Chondrocyte (in vitro differentiated cells): ENCODE data around the gene SLIT3. TPM values are rescaled to one million over a fixed set of nuclear protein-coding genes. Genes with fewer than 3 reads are reported as not detected.

Source experiments
- DNase-seq: peaks from one replicate; pipeline ENCODE4 v3.0.0; 2021; ENCODE audit warnings: mixed read lengths, low spot score
- H3K27ac Mint-ChIP-seq: one replicate; pipeline ENCODE4 v1.8.0; 2021; ENCODE audit warnings: mild to moderate bottlenecking, moderate library complexity, mixed read lengths; ENCODE audit not compliant: unreplicated experiment
- H3K27me3 Mint-ChIP-seq: 2 replicates; pipeline ENCODE4 v1.8.0; 2021; ENCODE audit warnings: low read depth, mixed read lengths
- H3K36me3 Mint-ChIP-seq: 2 replicates; pipeline ENCODE4 v1.8.0; 2021; ENCODE audit warnings: low read depth, mixed read lengths
- H3K4me1 Mint-ChIP-seq: 2 replicates; pipeline ENCODE4 v1.8.0; 2021; ENCODE audit warnings: low read depth, mild to moderate bottlenecking, mixed read lengths
- H3K4me3 Mint-ChIP-seq: one replicate; pipeline ENCODE4 v1.8.0; 2021; ENCODE audit warnings: mild to moderate bottlenecking, moderate library complexity, mixed read lengths; ENCODE audit not compliant: unreplicated experiment
- H3K9me3 Mint-ChIP-seq: 2 replicates; pipeline ENCODE4 v1.8.0; 2021; ENCODE audit warnings: low read depth, mixed read lengths
- CTCF ChIP-seq: fragments of 200-600 bp; sonication (generic); IDR thresholded peaks from 2 replicates; pipeline ENCODE4 v1.5.0; 2021; ENCODE audit warnings: antibody characterized with exemption, mild to moderate bottlenecking, moderate library complexity
- total RNA-seq: library from RNA; stranded (reverse); gene quantifications from 3 replicates; pipeline ENCODE4 v1.2.1, GENCODE V29; 2021

Gene SLIT3
- total RNA-seq, 1 donor from 2014 or later, result 116 TPM

DNA sequence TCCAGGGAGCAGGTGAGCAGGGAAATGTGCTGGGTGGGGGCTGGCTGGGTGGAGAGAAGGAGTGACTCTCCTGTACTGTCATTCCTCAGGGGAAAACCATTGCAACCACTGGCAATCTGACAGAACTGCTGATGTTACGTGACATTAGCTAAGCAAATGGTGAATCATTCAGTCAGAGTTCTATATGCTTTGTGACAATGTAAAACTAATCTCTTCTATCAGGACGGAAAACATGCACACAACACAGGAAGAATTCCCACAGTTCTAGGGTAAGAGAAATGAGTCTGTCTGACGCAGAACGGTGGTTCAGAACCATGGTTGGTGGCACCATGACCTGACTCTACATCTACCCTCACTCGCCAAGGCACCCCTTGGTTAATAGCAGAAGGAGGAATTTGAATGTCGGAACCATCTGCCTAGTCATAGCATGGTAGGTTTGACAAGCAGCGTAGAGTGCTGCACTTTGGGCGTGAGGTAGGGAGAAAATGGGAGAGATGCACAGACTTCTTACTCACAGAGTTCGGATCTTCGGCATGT, 478.1 kb downstream of the SLIT3 start:
- H3K4me1 Mint-ChIP-seq, result peaks cover 14% of the 10 kb centered on the region
- TF ChIP-seq CTCF, result no peak
- peaks cover 15% of the 10 kb centered on the region for H3K36me3 Mint-ChIP-seq
- H3K9me3 Mint-ChIP-seq, result no peaks in the 10 kb centered on the region
- DNase-seq, result no peak
- no peak overlapping the region for H3K27ac Mint-ChIP-seq
- H3K27me3 Mint-ChIP-seq, result no peaks in the 10 kb centered on the region
- no peak overlapping the region for H3K4me3 Mint-ChIP-seq

DNA sequence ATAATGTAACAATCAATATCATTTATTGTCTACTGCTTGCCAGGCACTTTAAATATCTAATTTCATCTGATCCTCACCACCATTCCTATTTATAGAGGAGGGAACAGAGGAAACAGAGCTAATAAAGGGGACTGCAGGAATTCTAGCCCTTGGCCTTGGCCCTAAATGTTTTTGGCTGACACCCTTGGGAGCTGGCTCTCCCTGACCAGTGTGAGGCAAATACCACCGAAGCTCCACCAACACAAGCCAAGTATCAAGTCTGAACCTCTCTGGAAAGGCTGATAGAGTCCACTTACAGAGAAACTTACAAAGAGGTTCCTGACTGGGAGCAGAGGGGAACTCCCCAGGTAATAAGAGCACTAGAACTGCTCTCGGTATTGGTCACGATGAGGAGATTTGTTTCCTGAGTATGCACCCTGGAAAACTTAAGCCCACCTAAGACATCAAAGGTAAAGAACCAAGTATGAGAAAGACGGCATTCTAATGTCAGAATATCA, 478.6 kb downstream of the SLIT3 start:
- DNase-seq, result no peak
- Mint-ChIP-seq H3K9me3 (no peaks in the 10 kb centered on the region), H3K4me1 (peaks cover 14% of the 10 kb centered on the region), H3K4me3 (no peak overlapping the region), H3K36me3 (peaks cover 15% of the 10 kb centered on the region), H3K27me3 (no peaks in the 10 kb centered on the region), H3K27ac (no peak overlapping the region)
- no peak for TF ChIP-seq CTCF

- Mint-ChIP-seq H3K4me3 (no peak overlapping the region), H3K27ac (no peak overlapping the region), H3K27me3 (no peaks in the 10 kb centered on the region), H3K36me3 (peaks cover 15% of the 10 kb centered on the region), H3K4me1 (peaks cover 14% of the 10 kb centered on the region), H3K9me3 (no peaks in the 10 kb centered on the region)
- no peak for DNase-seq
- no peak for TF ChIP-seq CTCF
Observed at GRCh38 chr5:168820874-168821273, 480.1 kb downstream of the SLIT3 start.

DNA sequence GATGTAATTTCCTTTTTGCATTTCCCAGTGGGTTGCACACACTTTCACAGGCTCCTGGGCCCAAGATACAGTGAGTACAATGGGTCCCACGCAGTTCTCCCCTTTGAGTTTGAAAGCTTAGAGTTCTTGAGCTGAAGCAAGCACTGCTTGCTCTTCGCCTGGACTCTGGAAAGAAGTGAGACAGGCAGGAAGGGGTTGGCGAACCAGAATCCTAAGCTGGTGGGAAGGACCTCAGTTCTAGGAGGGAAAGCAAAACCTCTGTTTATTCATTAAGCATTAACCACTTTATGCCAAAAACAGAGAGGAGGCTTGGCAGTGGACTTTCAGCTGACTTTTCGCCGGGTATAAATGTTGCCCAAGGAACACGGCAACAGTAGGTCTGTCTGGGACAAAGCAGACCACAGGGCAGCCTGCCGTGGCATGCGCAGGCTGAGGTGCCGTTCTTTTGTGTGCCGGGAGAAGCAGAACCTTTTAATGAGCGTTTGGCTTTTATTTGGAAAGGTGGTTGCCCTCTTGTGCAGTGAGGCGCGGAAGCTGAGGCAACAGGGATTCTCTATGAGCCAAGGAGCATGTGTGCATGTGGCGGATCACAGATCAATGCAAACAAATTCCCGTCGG, 481.8 kb downstream of the SLIT3 start:
- Mint-ChIP-seq H3K27ac (no peak overlapping the region), H3K36me3 (peaks cover 28% of the 10 kb centered on the region), H3K4me1 (peaks cover 14% of the 10 kb centered on the region), H3K4me3 (no peak overlapping the region), H3K27me3 (no peaks in the 10 kb centered on the region), H3K9me3 (no peaks in the 10 kb centered on the region)
- DNase-seq, result no peak
- TF ChIP-seq CTCF, result no peak

DNA sequence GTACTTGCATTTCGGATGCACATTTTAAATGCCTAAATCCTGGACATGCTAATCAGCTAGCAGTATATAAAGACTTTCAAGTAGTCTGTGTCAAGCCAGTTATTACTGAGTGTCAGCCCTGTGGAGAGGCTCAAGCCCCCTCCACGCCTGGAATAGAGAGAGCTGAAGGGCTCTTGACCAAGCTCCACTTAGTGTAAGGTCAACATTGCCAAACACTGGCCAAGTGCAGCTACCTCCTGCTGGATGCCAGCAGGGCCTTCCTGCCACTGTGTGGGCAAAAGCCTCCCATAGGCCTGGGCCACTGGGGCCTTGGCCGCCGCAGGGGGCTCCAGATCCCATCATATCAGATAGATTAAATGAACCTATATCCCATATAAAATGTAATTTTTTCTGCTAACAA, 482.4 kb downstream of the SLIT3 start:
- H3K27me3 Mint-ChIP-seq, result no peaks in the 10 kb centered on the region
- H3K27ac Mint-ChIP-seq, result no peak overlapping the region
- TF ChIP-seq CTCF, result no peak
- no peak overlapping the region for H3K4me3 Mint-ChIP-seq
- DNase-seq, result no peak
- H3K4me1 Mint-ChIP-seq, result peaks cover 14% of the 10 kb centered on the region
- peaks cover 28% of the 10 kb centered on the region for H3K36me3 Mint-ChIP-seq
- H3K9me3 Mint-ChIP-seq, result no peaks in the 10 kb centered on the region
